ENCODE data around the gene CLEC4M.

The CLEC4M gene

DNA sequence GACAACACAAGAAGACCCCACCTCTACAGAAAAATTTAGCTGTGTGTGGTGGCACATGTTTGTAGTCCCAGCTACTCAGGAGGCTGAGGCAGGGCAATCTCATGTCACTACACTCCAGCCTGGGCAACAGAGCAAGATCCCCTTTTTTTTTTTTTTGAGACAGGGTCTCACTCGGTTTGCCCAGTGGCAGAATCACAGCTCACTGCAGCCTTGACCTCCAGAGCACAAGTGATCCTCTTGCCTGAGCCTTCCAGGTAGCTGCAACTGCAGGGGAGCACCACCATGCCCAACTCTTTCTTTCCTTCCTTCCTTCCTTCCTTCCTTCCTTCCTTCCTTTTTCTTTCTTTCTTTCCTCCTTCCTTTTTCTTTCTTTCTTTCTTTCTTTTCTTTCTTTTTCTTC is 26.9 kb upstream of the CLEC4M start:
- no peak overlapping the region for H2AFZ ChIP-seq (ENCODE audit: low read length)
- H3K9me2 ChIP-seq (ENCODE audit: low read depth, low read length), result no peaks in the 10 kb centered on the region
- no peak overlapping the region for H3K4me3 ChIP-seq (ENCODE audit: low read depth, low read length, poor library complexity, severe bottlenecking)
- H3K27ac ChIP-seq (ENCODE audit: low read depth, low read length, poor library complexity, severe bottlenecking), result no peak overlapping the region
- no peaks in the 10 kb centered on the region for H3K4me1 ChIP-seq (ENCODE audit: insufficient read depth, low read length, severe bottlenecking)
- 0 out of 2 replicates have a peak, but pooled peaks cover 8% of the 10 kb centered on the region for H3K27me3 ChIP-seq (ENCODE audit: insufficient read depth, low read length)
- H3K9me3 ChIP-seq (ENCODE audit: low read length), result no peaks in the 10 kb centered on the region
- no peaks in the 10 kb centered on the region for H3F3A ChIP-seq (ENCODE audit: insufficient read depth, low read length)
- no peak overlapping the region for H3K9ac ChIP-seq (ENCODE audit: low read length)
- H3K4me2 ChIP-seq (ENCODE audit: low read length), result no peak overlapping the region
- no peak for TF ChIP-seq EZH2 (IDR thresholded peaks at IDR 0.05; ENCODE audit: borderline replicate concordance, low read length)
- TF ChIP-seq, protein P1, sequence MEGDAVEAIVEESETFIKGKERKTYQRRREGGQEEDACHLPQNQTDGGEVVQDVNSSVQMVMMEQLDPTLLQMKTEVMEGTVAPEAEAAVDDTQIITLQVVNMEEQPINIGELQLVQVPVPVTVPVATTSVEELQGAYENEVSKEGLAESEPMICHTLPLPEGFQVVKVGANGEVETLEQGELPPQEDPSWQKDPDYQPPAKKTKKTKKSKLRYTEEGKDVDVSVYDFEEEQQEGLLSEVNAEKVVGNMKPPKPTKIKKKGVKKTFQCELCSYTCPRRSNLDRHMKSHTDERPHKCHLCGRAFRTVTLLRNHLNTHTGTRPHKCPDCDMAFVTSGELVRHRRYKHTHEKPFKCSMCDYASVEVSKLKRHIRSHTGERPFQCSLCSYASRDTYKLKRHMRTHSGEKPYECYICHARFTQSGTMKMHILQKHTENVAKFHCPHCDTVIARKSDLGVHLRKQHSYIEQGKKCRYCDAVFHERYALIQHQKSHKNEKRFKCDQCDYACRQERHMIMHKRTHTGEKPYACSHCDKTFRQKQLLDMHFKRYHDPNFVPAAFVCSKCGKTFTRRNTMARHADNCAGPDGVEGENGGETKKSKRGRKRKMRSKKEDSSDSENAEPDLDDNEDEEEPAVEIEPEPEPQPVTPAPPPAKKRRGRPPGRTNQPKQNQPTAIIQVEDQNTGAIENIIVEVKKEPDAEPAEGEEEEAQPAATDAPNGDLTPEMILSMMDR (IDR thresholded peaks at IDR 0.05; ENCODE audit: low read length), result no peak
- no peaks in the 10 kb centered on the region for H4K20me1 ChIP-seq (ENCODE audit: insufficient read depth, low read length)
- no peaks in the 10 kb centered on the region for H3K79me2 ChIP-seq (ENCODE audit: insufficient read depth, low read length)
- H3K36me3 ChIP-seq (ENCODE audit: insufficient read depth, low read length), result no peaks in the 10 kb centered on the region

DNA sequence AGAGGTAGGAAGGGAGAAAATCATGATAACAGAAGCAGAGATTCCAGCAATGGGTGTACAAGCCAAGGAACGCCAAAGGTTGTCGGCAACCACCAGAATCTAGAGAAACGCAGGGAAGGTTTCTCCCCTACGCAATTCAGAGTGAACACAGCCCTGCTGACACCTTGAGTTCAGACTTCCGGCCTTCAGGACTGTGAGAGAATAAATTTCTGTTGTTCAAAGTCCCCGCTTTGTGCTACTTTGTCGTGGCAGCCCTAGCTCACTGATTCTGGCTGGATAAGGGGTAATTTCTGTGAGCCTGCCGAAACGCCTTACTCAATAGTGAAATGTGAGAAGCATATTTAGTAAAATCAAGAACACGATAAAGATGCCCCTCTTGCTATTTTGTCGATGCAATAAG is 25.8 kb upstream of the CLEC4M start:
- Histone ChIP-seq H3K4me3 (ENCODE audit: low read depth, low read length, poor library complexity, severe bottlenecking) (no peak overlapping the region), H3K79me2 (ENCODE audit: insufficient read depth, low read length) (no peaks in the 10 kb centered on the region), H3K9me2 (ENCODE audit: low read depth, low read length) (no peaks in the 10 kb centered on the region), H4K20me1 (ENCODE audit: insufficient read depth, low read length) (no peaks in the 10 kb centered on the region), H3K9me3 (ENCODE audit: low read length) (no peaks in the 10 kb centered on the region), H3K9ac (ENCODE audit: low read length) (no peak overlapping the region), H3K4me2 (ENCODE audit: low read length) (no peak overlapping the region), H3K27me3 (ENCODE audit: insufficient read depth, low read length) (0 out of 2 replicates have a peak, but pooled peaks cover 5% of the 10 kb centered on the region), H3K36me3 (ENCODE audit: insufficient read depth, low read length) (no peaks in the 10 kb centered on the region), H2AFZ (ENCODE audit: low read length) (no peak overlapping the region), H3K27ac (ENCODE audit: low read depth, low read length, poor library complexity, severe bottlenecking) (no peak overlapping the region), H3F3A (ENCODE audit: insufficient read depth, low read length) (no peaks in the 10 kb centered on the region), H3K4me1 (ENCODE audit: insufficient read depth, low read length, severe bottlenecking) (no peaks in the 10 kb centered on the region)
- TF ChIP-seq, protein P1 (IDR thresholded peaks at IDR 0.05; ENCODE audit: low read length), result no peak
- TF ChIP-seq EZH2 (IDR thresholded peaks at IDR 0.05; ENCODE audit: borderline replicate concordance, low read length), result no peak

DNA sequence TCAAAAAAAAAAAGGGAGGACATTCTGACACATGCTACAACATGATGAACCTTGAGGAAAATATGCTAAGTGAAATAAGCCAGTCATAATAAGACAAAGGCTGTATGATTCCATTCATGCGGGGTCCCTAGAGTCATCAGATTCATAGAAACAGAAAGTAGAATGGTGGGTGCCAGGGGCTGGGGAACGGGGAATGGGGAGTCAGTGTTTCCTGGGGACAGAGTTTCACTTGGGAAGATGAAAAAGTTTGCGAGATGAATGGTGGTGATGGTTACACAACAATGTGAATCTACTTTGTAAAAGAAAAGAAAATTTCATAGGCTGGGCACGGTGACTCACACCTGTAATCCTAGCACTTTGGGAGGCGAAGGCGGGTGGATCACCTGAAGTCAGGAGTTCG is 25.0 kb upstream of the CLEC4M start:
- H3K27ac ChIP-seq (ENCODE audit: low read depth, low read length, poor library complexity, severe bottlenecking), result no peak overlapping the region
- H3K4me3 ChIP-seq (ENCODE audit: low read depth, low read length, poor library complexity, severe bottlenecking), result no peak overlapping the region
- no peaks in the 10 kb centered on the region for H3K9me2 ChIP-seq (ENCODE audit: low read depth, low read length)
- no peak overlapping the region for H3K9ac ChIP-seq (ENCODE audit: low read length)
- no peaks in the 10 kb centered on the region for H4K20me1 ChIP-seq (ENCODE audit: insufficient read depth, low read length)
- no peak overlapping the region for H2AFZ ChIP-seq (ENCODE audit: low read length)
- H3K9me3 ChIP-seq (ENCODE audit: low read length), result no peaks in the 10 kb centered on the region
- H3K79me2 ChIP-seq (ENCODE audit: insufficient read depth, low read length), result no peaks in the 10 kb centered on the region
- no peaks in the 10 kb centered on the region for H3K4me1 ChIP-seq (ENCODE audit: insufficient read depth, low read length, severe bottlenecking)
- no peaks in the 10 kb centered on the region for H3K36me3 ChIP-seq (ENCODE audit: insufficient read depth, low read length)
- TF ChIP-seq, protein P1 (IDR thresholded peaks at IDR 0.05; ENCODE audit: low read length), result no peak
- TF ChIP-seq EZH2 (IDR thresholded peaks at IDR 0.05; ENCODE audit: borderline replicate concordance, low read length), result no peak
- H3K4me2 ChIP-seq (ENCODE audit: low read length), result no peak overlapping the region
- H3F3A ChIP-seq (ENCODE audit: insufficient read depth, low read length), result no peaks in the 10 kb centered on the region
- 0 out of 2 replicates have a peak, but pooled peaks cover 5% of the 10 kb centered on the region for H3K27me3 ChIP-seq (ENCODE audit: insufficient read depth, low read length)
